Fibroblast of lung (primary cell): Measurements from ENCODE around the gene TATDN2.

Experiments used
- EZH2 ChIP-seq: IDR thresholded peaks from 2 replicates; pipeline ENCODE4 v1.5.1; 2012; ENCODE audit warnings: low read length, control low read depth, mild to moderate bottlenecking; ENCODE audit errors: missing control alignments
- TF ChIP-seq, protein P1 (sequence below), 2 donors: IDR thresholded peaks in 1 of 2; conservative IDR thresholded peaks in 1 of 2; 1 replicate in 1 of 2; 2 replicates in 1 of 2; pipeline ENCODE4 v1.5.1; 2011 to 2012; ENCODE audit warnings: low read length in 2 of 2, control low read depth in 1 of 2, inconsistent platforms in 1 of 2, low read depth in 1 of 2, mild to moderate bottlenecking in 1 of 2

DNA sequence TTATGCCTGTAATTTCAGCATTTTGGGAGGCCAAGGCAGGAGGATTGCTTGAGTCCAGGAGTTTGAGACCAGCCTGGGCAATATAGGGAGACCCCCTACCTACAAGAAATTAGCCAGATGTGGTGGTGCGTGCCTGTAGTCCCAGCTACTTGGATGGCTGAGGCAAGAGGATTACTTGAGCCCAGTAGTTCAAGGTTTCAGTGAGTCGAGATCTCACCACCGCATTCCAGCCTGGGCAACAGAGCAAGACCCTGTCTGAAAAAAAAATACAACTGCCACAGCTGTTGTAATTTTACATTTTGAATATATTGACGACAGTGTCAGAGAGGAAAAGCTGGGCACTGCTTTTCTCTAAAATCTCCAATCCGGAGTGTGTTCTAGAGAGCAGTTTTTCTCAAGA lies 21.2 kb downstream of the TATDN2 start:
- TF ChIP-seq, protein P1, sequence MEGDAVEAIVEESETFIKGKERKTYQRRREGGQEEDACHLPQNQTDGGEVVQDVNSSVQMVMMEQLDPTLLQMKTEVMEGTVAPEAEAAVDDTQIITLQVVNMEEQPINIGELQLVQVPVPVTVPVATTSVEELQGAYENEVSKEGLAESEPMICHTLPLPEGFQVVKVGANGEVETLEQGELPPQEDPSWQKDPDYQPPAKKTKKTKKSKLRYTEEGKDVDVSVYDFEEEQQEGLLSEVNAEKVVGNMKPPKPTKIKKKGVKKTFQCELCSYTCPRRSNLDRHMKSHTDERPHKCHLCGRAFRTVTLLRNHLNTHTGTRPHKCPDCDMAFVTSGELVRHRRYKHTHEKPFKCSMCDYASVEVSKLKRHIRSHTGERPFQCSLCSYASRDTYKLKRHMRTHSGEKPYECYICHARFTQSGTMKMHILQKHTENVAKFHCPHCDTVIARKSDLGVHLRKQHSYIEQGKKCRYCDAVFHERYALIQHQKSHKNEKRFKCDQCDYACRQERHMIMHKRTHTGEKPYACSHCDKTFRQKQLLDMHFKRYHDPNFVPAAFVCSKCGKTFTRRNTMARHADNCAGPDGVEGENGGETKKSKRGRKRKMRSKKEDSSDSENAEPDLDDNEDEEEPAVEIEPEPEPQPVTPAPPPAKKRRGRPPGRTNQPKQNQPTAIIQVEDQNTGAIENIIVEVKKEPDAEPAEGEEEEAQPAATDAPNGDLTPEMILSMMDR (conservative IDR thresholded peaks at IDR 0.05 in 1 of 2, IDR thresholded peaks at IDR 0.05 in 1 of 2; ENCODE audit: low read depth in 1 of 2, low read length in 2 of 2), result no peak
- TF ChIP-seq EZH2, result no peak
